Measurements from ENCODE around the gene TUBA1C. TPM values are rescaled to one million over a fixed set of nuclear protein-coding genes. Genes with fewer than 3 reads are reported as not detected.
"Not testable (repeated sequence)": the region's sequence is repeated elsewhere in the genome, so short reads cannot be mapped to it uniquely, and the experiment has no call there.

Gene TUBA1C
- total and polyA plus RNA-seq, 9 donors = 48.5 to 101 (median 78.5) TPM

- H3K27ac ChIP-seq (ENCODE audit: low read length); DNase-seq: not testable (repeated sequence)
- WGBS (ENCODE audit: insufficient coverage) = no CpG with 5 or more reads among the region's 6 CpGs
Observed at GRCh38 chr12:49282740-49283375, 18.0 kb downstream of the TUBA1C start.

GRCh38 chr12:49283541-49284429 is 18.9 kb downstream of the TUBA1C start:
- no peaks in the 10 kb centered on the region for H3K9me3 ChIP-seq (replicated peaks; ENCODE audit: control insufficient read depth, low read depth, low read length)
- DNase-seq = no peak
- H3K27ac ChIP-seq (ENCODE audit: low read length) = peak overlapping the region; percentile 13
- no peak overlapping the region for H3K4me3 ChIP-seq (ENCODE audit: low read length)
- H3K27me3 ChIP-seq (ENCODE audit: control insufficient read depth, insufficient read depth, low read length) = peaks cover 7% of the 10 kb centered on the region
- WGBS (ENCODE audit: insufficient coverage) = 79% methylated on average over 8 of the region's 25 CpGs
- H3K4me1 ChIP-seq (ENCODE audit: control insufficient read depth, insufficient read depth, low read length) = peaks cover 3% of the 10 kb centered on the region
- no peaks in the 10 kb centered on the region for H3K36me3 ChIP-seq (ENCODE audit: control insufficient read depth, insufficient read depth, low read length)

More at GRCh38 chr12:49282740-49283375, 18.0 kb downstream of the TUBA1C start:
- H3K27me3 ChIP-seq (ENCODE audit: control insufficient read depth, insufficient read depth, low read length); H3K4me3 ChIP-seq (ENCODE audit: low read length); H3K36me3 ChIP-seq (ENCODE audit: control insufficient read depth, insufficient read depth, low read length); H3K4me1 ChIP-seq (ENCODE audit: control insufficient read depth, insufficient read depth, low read length); H3K9me3 ChIP-seq (replicated peaks; ENCODE audit: control insufficient read depth, low read depth, low read length): not testable (repeated sequence)

- no peak overlapping the region for H3K4me3 ChIP-seq (ENCODE audit: low read length)
- 87% methylated on average over 3 of the region's 4 CpGs for WGBS (ENCODE audit: insufficient coverage)
- no peak for DNase-seq
- no peaks in the 10 kb centered on the region for H3K36me3 ChIP-seq (ENCODE audit: control insufficient read depth, insufficient read depth, low read length)
- peaks cover 7% of the 10 kb centered on the region for H3K27me3 ChIP-seq (ENCODE audit: control insufficient read depth, insufficient read depth, low read length)
- H3K9me3 ChIP-seq (replicated peaks; ENCODE audit: control insufficient read depth, low read depth, low read length) = no peaks in the 10 kb centered on the region
- H3K4me1 ChIP-seq (ENCODE audit: control insufficient read depth, insufficient read depth, low read length) = peaks cover 3% of the 10 kb centered on the region
- no peak overlapping the region for H3K27ac ChIP-seq (ENCODE audit: low read length)
Observed at GRCh38 chr12:49284672-49285071, 19.8 kb downstream of the TUBA1C start.

DNA sequence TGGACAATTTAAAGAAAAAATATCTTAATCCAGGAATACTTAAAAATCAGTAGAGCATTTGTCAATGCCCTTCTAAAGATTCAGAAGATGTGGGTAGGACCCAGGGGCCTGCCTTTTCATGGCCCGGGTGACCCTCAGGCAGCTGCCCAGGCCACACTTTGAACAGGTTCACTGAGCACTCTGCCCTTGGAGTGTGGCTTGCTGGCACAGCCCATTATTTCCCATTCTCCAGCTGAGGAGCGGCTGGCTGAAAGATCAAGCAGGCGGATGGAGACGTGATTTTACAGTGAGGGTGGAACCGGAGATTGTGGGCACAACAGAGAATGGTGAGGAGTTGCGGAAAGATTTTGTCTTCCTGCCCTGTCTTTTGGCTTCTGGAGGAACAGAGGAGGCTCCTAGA is 23.0 kb downstream of the TUBA1C start:
- Histone ChIP-seq H3K4me1 (ENCODE audit: control insufficient read depth, insufficient read depth, low read length) (peaks cover 7% of the 10 kb centered on the region), H3K4me3 (ENCODE audit: low read length) (no peak overlapping the region), H3K36me3 (ENCODE audit: control insufficient read depth, insufficient read depth, low read length) (no peaks in the 10 kb centered on the region), H3K27ac (ENCODE audit: low read length) (no peak overlapping the region), H3K9me3 (replicated peaks; ENCODE audit: control insufficient read depth, low read depth, low read length) (no peaks in the 10 kb centered on the region), H3K27me3 (ENCODE audit: control insufficient read depth, insufficient read depth, low read length) (peaks cover 7% of the 10 kb centered on the region)
- WGBS (ENCODE audit: insufficient coverage) = 56% methylated on average over 1 of the region's 6 CpGs
- no peak for DNase-seq

GRCh38 chr12:49288412-49288853 is 23.6 kb downstream of the TUBA1C start:
- Histone ChIP-seq H3K4me1 (ENCODE audit: control insufficient read depth, insufficient read depth, low read length) (peaks cover 12% of the 10 kb centered on the region), H3K4me3 (ENCODE audit: low read length) (no peak overlapping the region), H3K36me3 (ENCODE audit: control insufficient read depth, insufficient read depth, low read length) (no peaks in the 10 kb centered on the region), H3K9me3 (replicated peaks; ENCODE audit: control insufficient read depth, low read depth, low read length) (no peaks in the 10 kb centered on the region), H3K27me3 (ENCODE audit: control insufficient read depth, insufficient read depth, low read length) (peaks cover 13% of the 10 kb centered on the region), H3K27ac (ENCODE audit: low read length) (no peak overlapping the region)
- 14% methylated on average over 5 of the region's 11 CpGs for WGBS (ENCODE audit: insufficient coverage)
- DNase-seq = peak; percentile 64

GRCh38 chr12:49288922-49289555 is 24.2 kb downstream of the TUBA1C start:
- no peaks in the 10 kb centered on the region for H3K9me3 ChIP-seq (replicated peaks; ENCODE audit: control insufficient read depth, low read depth, low read length)
- DNase-seq = no peak
- H3K36me3 ChIP-seq (ENCODE audit: control insufficient read depth, insufficient read depth, low read length) = no peaks in the 10 kb centered on the region
- H3K4me3 ChIP-seq (ENCODE audit: low read length) = no peak overlapping the region
- H3K4me1 ChIP-seq (ENCODE audit: control insufficient read depth, insufficient read depth, low read length) = peaks cover 15% of the 10 kb centered on the region
- peaks cover 17% of the 10 kb centered on the region for H3K27me3 ChIP-seq (ENCODE audit: control insufficient read depth, insufficient read depth, low read length)
- no peak overlapping the region for H3K27ac ChIP-seq (ENCODE audit: low read length)
- WGBS (ENCODE audit: insufficient coverage) = 75% methylated on average over 5 of the region's 9 CpGs

DNA sequence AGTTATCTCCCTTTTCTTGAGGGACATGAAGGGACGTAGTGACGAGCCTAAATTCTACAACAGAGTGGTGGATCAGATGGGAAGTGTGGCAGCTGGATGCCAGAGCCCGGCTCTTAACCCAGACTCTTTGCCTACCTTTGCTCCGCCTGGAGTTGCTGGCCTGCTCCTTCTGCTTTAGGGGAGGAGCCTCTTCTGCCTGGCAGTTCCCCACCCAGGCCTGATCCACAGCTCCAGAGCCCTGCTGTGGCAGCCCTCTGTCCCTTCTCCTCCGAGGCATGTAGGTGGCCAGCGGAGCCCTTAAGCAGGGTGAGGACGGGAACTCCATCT is 27.8 kb downstream of the TUBA1C start:
- H3K36me3 ChIP-seq (ENCODE audit: control insufficient read depth, insufficient read depth, low read length) = no peaks in the 10 kb centered on the region
- no peak for DNase-seq
- H3K27ac ChIP-seq (ENCODE audit: low read length) = peak overlapping the region; percentile 35
- H3K9me3 ChIP-seq (replicated peaks; ENCODE audit: control insufficient read depth, low read depth, low read length) = no peaks in the 10 kb centered on the region
- peaks cover 51% of the 10 kb centered on the region for H3K27me3 ChIP-seq (ENCODE audit: control insufficient read depth, insufficient read depth, low read length)
- H3K4me1 ChIP-seq (ENCODE audit: control insufficient read depth, insufficient read depth, low read length) = peaks cover 42% of the 10 kb centered on the region
- peak overlapping the region; percentile 5 for H3K4me3 ChIP-seq (ENCODE audit: low read length)
- WGBS (ENCODE audit: insufficient coverage) = 36% methylated on average over 4 of the region's 7 CpGs

DNA sequence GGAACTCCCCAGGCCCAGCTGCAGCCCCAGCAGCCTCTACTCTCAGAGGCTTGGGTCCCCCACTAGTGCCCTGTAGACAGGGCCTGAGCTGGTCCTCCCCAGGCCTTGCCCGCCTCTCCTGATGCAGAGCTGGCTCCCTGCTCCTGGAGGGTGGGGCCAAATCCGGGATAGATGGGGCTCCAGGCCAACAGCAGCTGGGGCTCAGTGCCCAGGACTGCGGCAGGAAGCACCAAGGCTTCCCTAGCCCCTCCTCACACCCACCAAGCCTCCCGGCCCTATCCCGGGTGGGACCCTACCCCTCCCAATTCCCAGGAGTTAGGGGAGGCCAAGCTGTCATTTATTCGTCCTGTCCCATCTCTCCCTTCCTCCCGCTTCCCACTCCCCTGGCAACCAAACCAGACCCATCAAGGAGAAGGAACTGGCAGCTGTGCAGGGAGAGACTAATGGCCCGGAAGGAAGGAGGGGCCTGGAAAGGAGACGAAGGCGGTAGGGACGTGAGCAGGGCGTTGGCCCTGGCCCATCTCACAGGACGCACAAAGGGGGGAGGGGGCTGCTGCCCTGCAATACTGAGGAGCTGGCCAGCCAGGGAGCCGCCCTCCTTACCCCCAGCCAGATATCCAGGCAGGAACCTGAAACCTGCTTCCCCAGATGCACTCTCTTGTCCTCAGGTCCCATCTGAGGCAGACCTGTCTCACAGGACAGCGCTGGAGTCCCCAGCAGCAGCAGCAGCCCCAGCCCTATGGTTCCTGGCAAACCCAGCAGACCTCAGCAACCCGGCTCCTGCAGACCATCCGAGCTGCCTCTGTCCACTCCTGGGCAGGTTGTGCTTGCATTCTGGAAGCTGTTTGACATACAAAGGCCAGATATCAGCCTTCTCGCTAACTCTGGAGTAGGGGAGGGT is 28.4 kb downstream of the TUBA1C start:
- DNase-seq = peak; percentile 72
- Histone ChIP-seq H3K27me3 (ENCODE audit: control insufficient read depth, insufficient read depth, low read length) (peaks cover 53% of the 10 kb centered on the region), H3K9me3 (replicated peaks; ENCODE audit: control insufficient read depth, low read depth, low read length) (no peaks in the 10 kb centered on the region), H3K4me1 (ENCODE audit: control insufficient read depth, insufficient read depth, low read length) (peaks cover 44% of the 10 kb centered on the region), H3K4me3 (ENCODE audit: low read length) (peak overlapping the region; percentile 5), H3K27ac (ENCODE audit: low read length) (peak overlapping the region; percentile 35), H3K36me3 (ENCODE audit: control insufficient read depth, insufficient read depth, low read length) (no peaks in the 10 kb centered on the region)
- WGBS (ENCODE audit: insufficient coverage) = 10% methylated on average over 11 of the region's 18 CpGs

- Histone ChIP-seq H3K4me1 (ENCODE audit: control insufficient read depth, insufficient read depth, low read length) (peaks cover 44% of the 10 kb centered on the region), H3K4me3 (ENCODE audit: low read length) (no peak overlapping the region), H3K36me3 (ENCODE audit: control insufficient read depth, insufficient read depth, low read length) (no peaks in the 10 kb centered on the region), H3K27ac (ENCODE audit: low read length) (no peak overlapping the region), H3K9me3 (replicated peaks; ENCODE audit: control insufficient read depth, low read depth, low read length) (no peaks in the 10 kb centered on the region), H3K27me3 (ENCODE audit: control insufficient read depth, insufficient read depth, low read length) (peaks cover 61% of the 10 kb centered on the region)
- WGBS (ENCODE audit: insufficient coverage) = 17% methylated on average over 1 of the region's 8 CpGs
- no peak for DNase-seq
Observed at GRCh38 chr12:49294086-49294803, 29.4 kb downstream of the TUBA1C start.

All from muscle of leg (tissue), 11 donors.